ENCODE data around the gene LORICRIN. TPM values are rescaled to one million over a fixed set of nuclear protein-coding genes. Genes with fewer than 3 reads are reported as not detected.

The LORICRIN gene
- total and polyA plus RNA-seq, 9 of the 15 experiments (the other 6 are each of a cell fraction or from before 2014, with no cell fraction given), result not detected

DNA sequence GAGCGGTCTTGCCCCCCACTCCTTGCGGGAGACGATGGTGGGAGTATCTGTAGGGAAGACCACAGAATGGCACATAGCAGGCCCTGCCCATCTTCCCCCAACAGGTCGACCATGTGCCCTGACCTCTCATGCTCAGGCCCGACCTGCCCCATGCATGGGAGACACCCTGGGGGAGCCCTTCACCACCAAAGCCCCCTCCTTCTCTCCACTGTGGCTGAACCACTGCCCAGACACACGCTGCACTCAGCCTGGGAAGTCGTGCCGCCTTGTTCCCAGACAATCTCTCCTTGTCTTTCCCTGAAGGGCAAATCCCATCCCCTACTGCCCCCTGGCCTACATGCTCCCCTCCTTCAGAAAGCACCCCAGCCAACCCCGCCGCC is 47.7 kb downstream of the LORICRIN start:
- in situ Hi-C loops (cut with MboI) (no loop called here), intact Hi-C loops (cut with micrococcal nuclease) (no loop called here)
- ATAC-seq (no peak), DNase-seq (ENCODE audit: extremely low read depth in 1 of 4, low spot score in 3 of 4) (no peak), FAIRE-seq (no peak)
- Histone ChIP-seq H3K36me3 (ENCODE audit: control insufficient read depth, insufficient read depth, low read length) (no peaks in the 10 kb centered on the region), H3K9me1 (ENCODE audit: control insufficient read depth, insufficient read depth, low read length) (no peaks in the 10 kb centered on the region), H3K79me2 (ENCODE audit: control insufficient read depth, insufficient read depth, low read length) (no peaks in the 10 kb centered on the region), H3K4me2 (ENCODE audit: insufficient read depth, low read length) (no peak overlapping the region), H3K27me3 (ENCODE audit: control insufficient read depth in 2 of 2, insufficient read depth in 2 of 2, low read length in 2 of 2) (peaks cover 15 to 40% of the 10 kb centered on the region in 2 experiments), H3K4me1 (replicated peaks in 1 of 2; ENCODE audit: control insufficient read depth in 2 of 2, insufficient read depth in 2 of 2, low read length in 2 of 2) (peaks cover 0 to 4% of the 10 kb centered on the region in 2 experiments; a peak in 1 of 5 replicates), H3K9me3 (replicated peaks; ENCODE audit: control insufficient read depth, insufficient read depth, low read depth, low read length) (no peaks in the 10 kb centered on the region), H2AFZ (ENCODE audit: low read depth, low read length) (no peak overlapping the region), H3K4me3 (no peak overlapping the region), H3K27ac (ENCODE audit: extremely low read depth, low read depth, low read length) (no peak overlapping the region), H3K9ac (ENCODE audit: insufficient read depth in 1 of 2, low read depth in 2 of 2, low read length in 2 of 2) (no peak overlapping the region), H4K20me1 (replicated peaks; ENCODE audit: control insufficient read depth, insufficient read depth, low read length) (no peaks in the 10 kb centered on the region)
- no TSS peak for BruUV-seq (replicated peaks)
- TF ChIP-seq DPF2 (IDR thresholded peaks at IDR 0.05), result no peak
- TF ChIP-seq, protein P1, sequence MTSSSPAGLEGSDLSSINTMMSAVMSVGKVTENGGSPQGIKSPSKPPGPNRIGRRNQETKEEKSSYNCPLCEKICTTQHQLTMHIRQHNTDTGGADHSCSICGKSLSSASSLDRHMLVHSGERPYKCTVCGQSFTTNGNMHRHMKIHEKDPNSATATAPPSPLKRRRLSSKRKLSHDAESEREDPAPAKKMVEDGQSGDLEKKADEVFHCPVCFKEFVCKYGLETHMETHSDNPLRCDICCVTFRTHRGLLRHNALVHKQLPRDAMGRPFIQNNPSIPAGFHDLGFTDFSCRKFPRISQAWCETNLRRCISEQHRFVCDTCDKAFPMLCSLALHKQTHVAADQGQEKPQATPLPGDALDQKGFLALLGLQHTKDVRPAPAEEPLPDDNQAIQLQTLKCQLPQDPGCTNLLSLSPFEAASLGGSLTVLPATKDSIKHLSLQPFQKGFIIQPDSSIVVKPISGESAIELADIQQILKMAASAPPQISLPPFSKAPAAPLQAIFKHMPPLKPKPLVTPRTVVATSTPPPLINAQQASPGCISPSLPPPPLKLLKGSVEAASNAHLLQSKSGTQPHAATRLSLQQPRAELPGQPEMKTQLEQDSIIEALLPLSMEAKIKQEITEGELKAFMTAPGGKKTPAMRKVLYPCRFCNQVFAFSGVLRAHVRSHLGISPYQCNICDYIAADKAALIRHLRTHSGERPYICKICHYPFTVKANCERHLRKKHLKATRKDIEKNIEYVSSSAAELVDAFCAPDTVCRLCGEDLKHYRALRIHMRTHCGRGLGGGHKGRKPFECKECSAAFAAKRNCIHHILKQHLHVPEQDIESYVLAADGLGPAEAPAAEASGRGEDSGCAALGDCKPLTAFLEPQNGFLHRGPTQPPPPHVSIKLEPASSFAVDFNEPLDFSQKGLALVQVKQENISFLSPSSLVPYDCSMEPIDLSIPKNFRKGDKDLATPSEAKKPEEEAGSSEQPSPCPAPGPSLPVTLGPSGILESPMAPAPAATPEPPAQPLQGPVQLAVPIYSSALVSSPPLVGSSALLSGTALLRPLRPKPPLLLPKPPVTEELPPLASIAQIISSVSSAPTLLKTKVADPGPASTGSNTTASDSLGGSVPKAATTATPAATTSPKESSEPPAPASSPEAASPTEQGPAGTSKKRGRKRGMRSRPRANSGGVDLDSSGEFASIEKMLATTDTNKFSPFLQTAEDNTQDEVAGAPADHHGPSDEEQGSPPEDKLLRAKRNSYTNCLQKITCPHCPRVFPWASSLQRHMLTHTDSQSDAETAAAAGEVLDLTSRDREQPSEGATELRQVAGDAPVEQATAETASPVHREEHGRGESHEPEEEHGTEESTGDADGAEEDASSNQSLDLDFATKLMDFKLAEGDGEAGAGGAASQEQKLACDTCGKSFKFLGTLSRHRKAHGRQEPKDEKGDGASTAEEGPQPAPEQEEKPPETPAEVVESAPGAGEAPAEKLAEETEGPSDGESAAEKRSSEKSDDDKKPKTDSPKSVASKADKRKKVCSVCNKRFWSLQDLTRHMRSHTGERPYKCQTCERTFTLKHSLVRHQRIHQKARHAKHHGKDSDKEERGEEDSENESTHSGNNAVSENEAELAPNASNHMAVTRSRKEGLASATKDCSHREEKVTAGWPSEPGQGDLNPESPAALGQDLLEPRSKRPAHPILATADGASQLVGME (CRISPR knock-in tag; IDR thresholded peaks at IDR 0.05), result no peak
- no peak for TF ChIP-seq KDM4B (IDR thresholded peaks at IDR 0.05; ENCODE audit: borderline replicate concordance in 2 of 2, low read depth in 1 of 2)
- no peak for TF ChIP-seq HNRNPK (IDR thresholded peaks at IDR 0.05; ENCODE audit: low read depth, low read length, poor library complexity, severe bottlenecking)
- TF ChIP-seq, protein P2, sequence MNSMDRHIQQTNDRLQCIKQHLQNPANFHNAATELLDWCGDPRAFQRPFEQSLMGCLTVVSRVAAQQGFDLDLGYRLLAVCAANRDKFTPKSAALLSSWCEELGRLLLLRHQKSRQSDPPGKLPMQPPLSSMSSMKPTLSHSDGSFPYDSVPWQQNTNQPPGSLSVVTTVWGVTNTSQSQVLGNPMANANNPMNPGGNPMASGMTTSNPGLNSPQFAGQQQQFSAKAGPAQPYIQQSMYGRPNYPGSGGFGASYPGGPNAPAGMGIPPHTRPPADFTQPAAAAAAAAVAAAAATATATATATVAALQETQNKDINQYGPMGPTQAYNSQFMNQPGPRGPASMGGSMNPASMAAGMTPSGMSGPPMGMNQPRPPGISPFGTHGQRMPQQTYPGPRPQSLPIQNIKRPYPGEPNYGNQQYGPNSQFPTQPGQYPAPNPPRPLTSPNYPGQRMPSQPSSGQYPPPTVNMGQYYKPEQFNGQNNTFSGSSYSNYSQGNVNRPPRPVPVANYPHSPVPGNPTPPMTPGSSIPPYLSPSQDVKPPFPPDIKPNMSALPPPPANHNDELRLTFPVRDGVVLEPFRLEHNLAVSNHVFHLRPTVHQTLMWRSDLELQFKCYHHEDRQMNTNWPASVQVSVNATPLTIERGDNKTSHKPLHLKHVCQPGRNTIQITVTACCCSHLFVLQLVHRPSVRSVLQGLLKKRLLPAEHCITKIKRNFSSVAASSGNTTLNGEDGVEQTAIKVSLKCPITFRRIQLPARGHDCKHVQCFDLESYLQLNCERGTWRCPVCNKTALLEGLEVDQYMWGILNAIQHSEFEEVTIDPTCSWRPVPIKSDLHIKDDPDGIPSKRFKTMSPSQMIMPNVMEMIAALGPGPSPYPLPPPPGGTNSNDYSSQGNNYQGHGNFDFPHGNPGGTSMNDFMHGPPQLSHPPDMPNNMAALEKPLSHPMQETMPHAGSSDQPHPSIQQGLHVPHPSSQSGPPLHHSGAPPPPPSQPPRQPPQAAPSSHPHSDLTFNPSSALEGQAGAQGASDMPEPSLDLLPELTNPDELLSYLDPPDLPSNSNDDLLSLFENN (IDR thresholded peaks at IDR 0.05; ENCODE audit: low read depth in 2 of 2, low read length in 2 of 2), result no peak
- TF ChIP-seq EP400 (IDR thresholded peaks at IDR 0.05), result no peak
- TF ChIP-seq, protein P3, sequence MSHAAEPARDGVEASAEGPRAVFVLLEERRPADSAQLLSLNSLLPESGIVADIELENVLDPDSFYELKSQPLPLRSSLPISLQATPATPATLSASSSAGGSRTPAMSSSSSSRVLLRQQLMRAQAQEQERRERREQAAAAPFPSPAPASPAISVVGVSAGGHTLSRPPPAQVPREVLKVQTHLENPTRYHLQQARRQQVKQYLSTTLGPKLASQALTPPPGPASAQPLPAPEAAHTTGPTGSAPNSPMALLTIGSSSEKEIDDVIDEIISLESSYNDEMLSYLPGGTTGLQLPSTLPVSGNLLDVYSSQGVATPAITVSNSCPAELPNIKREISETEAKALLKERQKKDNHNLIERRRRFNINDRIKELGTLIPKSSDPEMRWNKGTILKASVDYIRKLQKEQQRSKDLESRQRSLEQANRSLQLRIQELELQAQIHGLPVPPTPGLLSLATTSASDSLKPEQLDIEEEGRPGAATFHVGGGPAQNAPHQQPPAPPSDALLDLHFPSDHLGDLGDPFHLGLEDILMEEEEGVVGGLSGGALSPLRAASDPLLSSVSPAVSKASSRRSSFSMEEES (CRISPR knock-in tag; IDR thresholded peaks at IDR 0.05), result no peak
- TF ChIP-seq SETDB1 (IDR thresholded peaks at IDR 0.05; ENCODE audit: low read length), result no peak
- TF ChIP-seq ESRRA (IDR thresholded peaks at IDR 0.05; ENCODE audit: borderline replicate concordance, low read depth), result no peak
- WGBS (ENCODE audit: insufficient coverage, low coverage, missing lambda C conversion rate), result 8% methylated on average over 9 of the region's 10 CpGs
- CTCF ChIA-PET (ENCODE audit: low intra/inter-chr PET ratio), result no interaction called here
- POLR2A ChIA-PET, result interaction anchor here (0.5 kb wide), 1 partner anchor 13 kb away, joined by 3 read pairs; no protein-coding TSS in a partner anchor
